GM12878 (cell line): Measurements from ENCODE around the gene STK32A. TPM values are rescaled to one million over a fixed set of nuclear protein-coding genes. Genes with fewer than 3 reads are reported as not detected.

Experiments
- ATAC-seq: fragments of 200-7000 bp; cut with Tn5 transposase; 3 replicates; pipeline ENCODE4 v1.9.1; 2020; ENCODE audit warnings: mild to moderate bottlenecking, moderate library complexity
- BruUV-seq: library from RNA; stranded (reverse); fragments of 400-500 nt; replicated peaks from 2 replicates; lab custom pipeline; 2021; lab: Mats Ljungman, UMichigan
- CTCF ChIA-PET: fragments of 300-600 bp; sonication (Branson Sonifier 250); formaldehyde crosslinking; extraction: SDS; loops from one replicate; lab custom pipeline; 2021; ENCODE audit warnings: inconsistent platforms; lab: Yijun Ruan, JAX
- POLR2A ChIA-PET: fragments of 350-600 bp; formaldehyde crosslinking; extraction: SDS; loops from one replicate; lab custom pipeline; 2021; ENCODE audit warnings: inconsistent platforms; lab: Charles Lee
- RAD21 ChIA-PET: fragments of 300-600 bp; sonication (Branson Sonifier 250); formaldehyde crosslinking; loops from one replicate; lab custom pipeline; 2023; ENCODE audit warnings: antibody characterized with exemption; ENCODE audit not compliant: unreplicated experiment; lab: Charles Lee
- SMC1A ChIA-PET: fragments of 300-600 bp; sonication (Branson Sonifier 250); formaldehyde crosslinking; loops from one replicate; lab custom pipeline; 2023; ENCODE audit not compliant: unreplicated experiment, uncharacterized antibody; lab: Charles Lee
- DNase-seq: peaks from one replicate; pipeline ENCODE4 v3.0.0-alpha.2; 2011; ENCODE audit warnings: low read depth, low spot score
- FAIRE-seq: peaks from 3 replicates; lab custom pipeline; 2011; peaks lifted over from hg19 to GRCh38; lab: Jason Lieb, UNC
- H2AFZ ChIP-seq: 2 replicates; pipeline ENCODE4 v1.6.0; 2011; ENCODE audit warnings: low read depth, low read length, control low read depth; ENCODE audit not compliant: control insufficient read depth
- H3K27ac ChIP-seq: 2 replicates; pipeline ENCODE4 v1.5.1; 2011; ENCODE audit warnings: control low read depth; ENCODE audit not compliant: control insufficient read depth, insufficient read depth
- H3K27me3 ChIP-seq, 2 experiments: replicated peaks in 1 of 2; 2 replicates each; pipeline versions ENCODE4 v1.6.0 to v1.6.1; 2011; ENCODE audit warnings: low read length in 1 of 2; ENCODE audit not compliant: control insufficient read depth in 2 of 2, insufficient read depth in 2 of 2
- H3K36me3 ChIP-seq, 2 experiments: 2 replicates each; pipeline ENCODE4 v1.5.1; 2011; ENCODE audit warnings: low read length in 1 of 2; ENCODE audit not compliant: control insufficient read depth in 2 of 2, insufficient read depth in 2 of 2
- H3K4me1 ChIP-seq: 2 replicates; pipeline ENCODE4 v1.6.1; 2011; ENCODE audit warnings: mild to moderate bottlenecking, low read length, moderate library complexity, mixed read lengths; ENCODE audit not compliant: control insufficient read depth, insufficient read depth
- H3K4me2 ChIP-seq: 2 replicates; pipeline ENCODE4 v1.6.0; 2011; ENCODE audit warnings: control low read depth; ENCODE audit not compliant: control insufficient read depth, insufficient read depth
- H3K4me3 ChIP-seq: fragments of 200-600 bp; sonication (generic); 2 replicates; pipeline ENCODE4 v1.5.1; 2016
- H3K79me2 ChIP-seq: 2 replicates; pipeline ENCODE4 v1.6.0; 2011; ENCODE audit warnings: low read length; ENCODE audit not compliant: control insufficient read depth, insufficient read depth
- H3K9ac ChIP-seq: 2 replicates; pipeline ENCODE4 v1.8.0; 2011; ENCODE audit warnings: low read length, control low read depth, mixed read lengths; ENCODE audit not compliant: control insufficient read depth, insufficient read depth
- H3K9me3 ChIP-seq: replicated peaks from 3 replicates; pipeline ENCODE4 v1.5.1; 2011; ENCODE audit warnings: mild to moderate bottlenecking, low read length; ENCODE audit not compliant: control insufficient read depth, insufficient read depth
- H4K20me1 ChIP-seq: 2 replicates; pipeline ENCODE4 v1.6.0; 2011; ENCODE audit not compliant: control insufficient read depth, insufficient read depth
- EGR1 ChIP-seq, 2 experiments: IDR thresholded peaks; 1 replicate in 1 of 2; 2 replicates in 1 of 2; pipeline ENCODE4 v1.6.1; 2011 to 2012; ENCODE audit warnings: low read depth in 2 of 2, low read length in 2 of 2, borderline replicate concordance in 1 of 2, mild to moderate bottlenecking in 1 of 2, moderate library complexity in 1 of 2
- GATAD2B ChIP-seq: fragments of 450-650 bp; conservative IDR thresholded peaks from 2 replicates; pipeline ENCODE4 v1.6.1; 2017; ENCODE audit warnings: low read depth, mild to moderate bottlenecking, moderate library complexity
- KDM1A ChIP-seq: fragments of 200-600 bp; sonication (generic); IDR thresholded peaks from 2 replicates; pipeline ENCODE4 v1.6.1; 2016; ENCODE audit warnings: borderline replicate concordance
- NRF1 ChIP-seq: conservative IDR thresholded peaks from 2 replicates; pipeline ENCODE4 v1.6.1; 2011; ENCODE audit warnings: mild to moderate bottlenecking, low read depth, low read length, improper control_type of control experiment
- YBX1 ChIP-seq: fragments of 450-650 bp; IDR thresholded peaks from 2 replicates; pipeline ENCODE4 v1.6.1; 2016; ENCODE audit warnings: antibody characterized with exemption
- ZNF622 ChIP-seq: fragments of 450-650 bp; IDR thresholded peaks from 2 replicates; pipeline ENCODE4 v1.6.1; 2017; ENCODE audit warnings: mild to moderate bottlenecking, inconsistent platforms
- ZZZ3 ChIP-seq: IDR thresholded peaks from 2 replicates; pipeline ENCODE4 v1.6.1; 2011; ENCODE audit warnings: low read depth; ENCODE audit not compliant: control insufficient read depth, insufficient read length
- WGBS: methylation state at CpG from one replicate; pipeline ENCODE4 v1.1.6; 2016; ENCODE audit warnings: low lambda C conversion rate; ENCODE audit not compliant: insufficient replicate concordance, insufficient coverage; ENCODE audit errors: missing lambda C conversion rate; 5-methylcytosine and 5-hydroxymethylcytosine counted together
- in situ Hi-C: fragments of 300-500 bp; cut with MboI; formaldehyde crosslinking; loops from 9 replicates; pipeline ENCODE4 v1.14.3; 2018; ENCODE audit warnings: mixed read lengths
- intact Hi-C: fragments of 100-400 bp; cut with micrococcal nuclease; formaldehyde crosslinking; loops from one replicate; pipeline ENCODE4 v1.14.2; 2022; ENCODE audit not compliant: unreplicated experiment
- polyA plus RNA-seq, 11 experiments: library from polyadenylated mRNA; depleted of rRNA in 4 of 11; unstranded in 6 of 11; stranded (reverse) in 5 of 11; fragments of >200 nt; fragmentation: Nextera tagmentation in 4 of 11; fragmentation: Illumina TruSeq in 1 of 11; extraction: Ambion mirVana in 4 of 11; extraction: Trizol in 1 of 11; gene quantifications; 1 replicate in 1 of 11; 2 replicates in 10 of 11; pipeline versions ENCODE4 v1.2.1 to v1.2.3, GENCODE V29; 2011 to 2016; ENCODE audit warnings: inconsistent platforms in 2 of 11, missing spikeins in 2 of 11, low read depth in 1 of 11
- total RNA-seq, 4 experiments: library from RNA; depleted of rRNA in 3 of 4; stranded (reverse); fragments of >200 nt in 3 of 4; fragmentation: Illumina TruSeq in 1 of 4; extraction: Trizol in 1 of 4; gene quantifications; 2 replicates each; pipeline versions ENCODE4 v1.2.1 to v1.2.3, GENCODE V29; 2013 to 2021
- TF ChIP-seq, protein P1 (sequence below): IDR thresholded peaks from 2 replicates; pipeline ENCODE4 v1.6.1; 2012; ENCODE audit warnings: low read depth, low read length, improper control_type of control experiment
- TF ChIP-seq, protein P2 (sequence below): fragments of 450-650 bp; IDR thresholded peaks from 2 replicates; pipeline ENCODE4 v1.6.1; 2014; ENCODE audit warnings: mild to moderate bottlenecking
- TF ChIP-seq, protein P3 (sequence below): fragments of 450-650 bp; formaldehyde crosslinking; IDR thresholded peaks from 2 replicates; pipeline ENCODE4 v1.4.0; 2020; ENCODE audit warnings: mild to moderate bottlenecking, moderate library complexity

The STK32A gene
- total and polyA plus RNA-seq, 10 of the 15 experiments (the other 5 are each of a cell fraction or from before 2014, with no cell fraction given), result under 0.01 to 0.10 TPM; not detected in 8

DNA sequence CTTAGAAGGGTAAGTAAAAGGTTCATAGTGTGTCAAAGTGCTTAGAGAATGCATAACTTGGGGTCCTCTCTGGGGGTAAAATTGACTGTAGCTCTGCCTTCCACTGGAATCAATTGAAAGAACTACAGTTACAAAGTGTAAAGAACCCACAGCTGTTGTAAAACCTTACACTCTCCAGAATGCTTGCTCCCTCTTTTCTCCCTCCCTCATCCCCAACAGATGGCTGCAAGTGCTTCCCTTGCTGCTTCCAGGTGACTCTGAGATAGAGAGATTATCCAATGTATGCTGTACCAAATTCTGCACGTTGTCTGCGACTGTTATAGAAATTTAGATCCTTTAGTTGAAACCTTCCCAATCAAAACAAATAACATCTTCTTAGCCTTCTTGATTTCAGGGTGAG lies 126.0 kb downstream of the STK32A start (continued):
- no peak for TF ChIP-seq ZZZ3

DNA sequence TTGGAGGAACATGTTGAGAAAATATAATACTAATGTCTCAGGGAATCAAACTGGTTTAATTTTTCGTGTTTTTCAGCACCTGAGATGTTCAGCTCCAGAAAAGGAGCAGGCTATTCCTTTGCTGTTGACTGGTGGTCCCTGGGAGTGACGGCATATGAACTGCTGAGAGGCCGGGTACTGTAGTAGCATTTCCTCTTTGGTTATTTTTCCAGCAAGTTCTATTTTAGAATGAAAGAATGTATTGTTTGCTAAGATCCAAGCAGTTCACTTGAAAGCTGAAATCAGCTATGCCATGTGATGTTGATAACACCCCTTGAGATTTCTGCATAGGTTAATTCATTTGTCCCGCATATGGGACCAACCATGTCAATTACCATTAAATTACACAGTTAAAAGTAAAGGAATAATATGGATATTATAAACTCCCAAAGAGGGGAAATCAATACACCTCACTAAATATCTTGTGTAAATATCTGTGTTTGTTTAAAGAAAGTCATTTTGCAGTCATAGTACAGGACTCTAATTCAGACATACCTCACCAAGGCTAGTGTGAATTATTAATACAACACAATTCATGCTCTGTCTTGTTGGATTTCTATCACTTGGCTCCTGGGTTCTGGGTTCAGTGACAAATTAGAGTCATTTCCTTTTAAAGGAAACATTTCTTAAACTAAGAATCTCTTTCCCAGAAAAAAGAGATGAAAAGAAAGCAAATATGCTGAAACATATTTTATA lies 126.8 kb downstream of the STK32A start:
- ChIA-PET POLR2A (no interaction called here), RAD21 (no interaction called here), SMC1A (no interaction called here), CTCF (no interaction called here)
- no peak for ATAC-seq
- no TSS peak for BruUV-seq
- H3K9ac ChIP-seq, result no peak overlapping the region
- DNase-seq, result no peak
- no peak overlapping the region for H3K4me3 ChIP-seq
- H3K4me1 ChIP-seq, result no peaks in the 10 kb centered on the region
- H4K20me1 ChIP-seq, result no peaks in the 10 kb centered on the region
- no peaks in the 10 kb centered on the region for H3K9me3 ChIP-seq
- H3K4me2 ChIP-seq, result no peak overlapping the region
- no peaks in the 10 kb centered on the region for H3K36me3 ChIP-seq
- H2AFZ ChIP-seq, result no peak overlapping the region
- no peak overlapping the region for H3K27ac ChIP-seq
- FAIRE-seq, result no peak
- intact Hi-C loops, result loop anchor here (10.0 kb wide), 1 partner anchor 267 kb away; no protein-coding TSS in a partner anchor
- H3K27me3 ChIP-seq, result no peaks in the 10 kb centered on the region; a peak in 1 of 4 replicates
- H3K79me2 ChIP-seq, result no peaks in the 10 kb centered on the region
- 35% methylated on average over 4 of the region's 4 CpGs for WGBS
- in situ Hi-C loops, result no loop called here
- no peak for TF ChIP-seq ZNF622
- no peak for TF ChIP-seq NRF1
- no peak for TF ChIP-seq GATAD2B
- TF ChIP-seq, protein P1, sequence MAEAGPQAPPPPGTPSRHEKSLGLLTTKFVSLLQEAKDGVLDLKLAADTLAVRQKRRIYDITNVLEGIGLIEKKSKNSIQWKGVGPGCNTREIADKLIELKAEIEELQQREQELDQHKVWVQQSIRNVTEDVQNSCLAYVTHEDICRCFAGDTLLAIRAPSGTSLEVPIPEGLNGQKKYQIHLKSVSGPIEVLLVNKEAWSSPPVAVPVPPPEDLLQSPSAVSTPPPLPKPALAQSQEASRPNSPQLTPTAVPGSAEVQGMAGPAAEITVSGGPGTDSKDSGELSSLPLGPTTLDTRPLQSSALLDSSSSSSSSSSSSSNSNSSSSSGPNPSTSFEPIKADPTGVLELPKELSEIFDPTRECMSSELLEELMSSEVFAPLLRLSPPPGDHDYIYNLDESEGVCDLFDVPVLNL, result no peak
- TF ChIP-seq, protein P2, sequence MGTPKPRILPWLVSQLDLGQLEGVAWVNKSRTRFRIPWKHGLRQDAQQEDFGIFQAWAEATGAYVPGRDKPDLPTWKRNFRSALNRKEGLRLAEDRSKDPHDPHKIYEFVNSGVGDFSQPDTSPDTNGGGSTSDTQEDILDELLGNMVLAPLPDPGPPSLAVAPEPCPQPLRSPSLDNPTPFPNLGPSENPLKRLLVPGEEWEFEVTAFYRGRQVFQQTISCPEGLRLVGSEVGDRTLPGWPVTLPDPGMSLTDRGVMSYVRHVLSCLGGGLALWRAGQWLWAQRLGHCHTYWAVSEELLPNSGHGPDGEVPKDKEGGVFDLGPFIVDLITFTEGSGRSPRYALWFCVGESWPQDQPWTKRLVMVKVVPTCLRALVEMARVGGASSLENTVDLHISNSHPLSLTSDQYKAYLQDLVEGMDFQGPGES, result no peak
- no peak for TF ChIP-seq KDM1A
- no peak for TF ChIP-seq EGR1 (IDR thresholded peaks at IDR 0.05; ENCODE audit: borderline replicate concordance in 1 of 2, low read depth in 2 of 2, low read length in 2 of 2)
- no peak for TF ChIP-seq YBX1
- TF ChIP-seq, protein P3, sequence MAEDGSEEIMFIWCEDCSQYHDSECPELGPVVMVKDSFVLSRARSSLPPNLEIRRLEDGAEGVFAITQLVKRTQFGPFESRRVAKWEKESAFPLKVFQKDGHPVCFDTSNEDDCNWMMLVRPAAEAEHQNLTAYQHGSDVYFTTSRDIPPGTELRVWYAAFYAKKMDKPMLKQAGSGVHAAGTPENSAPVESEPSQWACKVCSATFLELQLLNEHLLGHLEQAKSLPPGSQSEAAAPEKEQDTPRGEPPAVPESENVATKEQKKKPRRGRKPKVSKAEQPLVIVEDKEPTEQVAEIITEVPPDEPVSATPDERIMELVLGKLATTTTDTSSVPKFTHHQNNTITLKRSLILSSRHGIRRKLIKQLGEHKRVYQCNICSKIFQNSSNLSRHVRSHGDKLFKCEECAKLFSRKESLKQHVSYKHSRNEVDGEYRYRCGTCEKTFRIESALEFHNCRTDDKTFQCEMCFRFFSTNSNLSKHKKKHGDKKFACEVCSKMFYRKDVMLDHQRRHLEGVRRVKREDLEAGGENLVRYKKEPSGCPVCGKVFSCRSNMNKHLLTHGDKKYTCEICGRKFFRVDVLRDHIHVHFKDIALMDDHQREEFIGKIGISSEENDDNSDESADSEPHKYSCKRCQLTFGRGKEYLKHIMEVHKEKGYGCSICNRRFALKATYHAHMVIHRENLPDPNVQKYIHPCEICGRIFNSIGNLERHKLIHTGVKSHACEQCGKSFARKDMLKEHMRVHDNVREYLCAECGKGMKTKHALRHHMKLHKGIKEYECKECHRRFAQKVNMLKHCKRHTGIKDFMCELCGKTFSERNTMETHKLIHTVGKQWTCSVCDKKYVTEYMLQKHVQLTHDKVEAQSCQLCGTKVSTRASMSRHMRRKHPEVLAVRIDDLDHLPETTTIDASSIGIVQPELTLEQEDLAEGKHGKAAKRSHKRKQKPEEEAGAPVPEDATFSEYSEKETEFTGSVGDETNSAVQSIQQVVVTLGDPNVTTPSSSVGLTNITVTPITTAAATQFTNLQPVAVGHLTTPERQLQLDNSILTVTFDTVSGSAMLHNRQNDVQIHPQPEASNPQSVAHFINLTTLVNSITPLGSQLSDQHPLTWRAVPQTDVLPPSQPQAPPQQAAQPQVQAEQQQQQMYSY, result no peak
